Mononuclear cell (primary cell): ENCODE results near the gene CPE. TPM values are rescaled to one million over a fixed set of nuclear protein-coding genes. Genes with fewer than 3 reads are reported as not detected.
"Not testable (repeated sequence)": the region's sequence is repeated elsewhere in the genome, so short reads cannot be mapped to it uniquely, and the experiment has no call there.

ENCODE experiments used
- H3K27me3 ChIP-seq: 2 replicates; pipeline ENCODE4 v1.6.0; 2011; ENCODE audit warnings: low read length, control low read depth; ENCODE audit not compliant: insufficient read depth
- H3K4me1 ChIP-seq: 2 replicates; pipeline ENCODE4 v1.5.1; 2011; ENCODE audit warnings: mild to moderate bottlenecking, low read length, control low read depth; ENCODE audit not compliant: insufficient read depth
- H3K4me3 ChIP-seq: 2 replicates; pipeline ENCODE4 v1.5.1; 2011; ENCODE audit warnings: mild to moderate bottlenecking, low read length, moderate library complexity
- H3K9me3 ChIP-seq: 2 replicates; pipeline ENCODE4 v1.5.1; 2011; ENCODE audit warnings: low read depth, mild to moderate bottlenecking, control low read depth, low read length
- total RNA-seq: library from RNA; depleted of rRNA; stranded (reverse); fragments of >200 nt; gene quantifications from one replicate; pipeline ENCODE4 v1.2.3, GENCODE V29; 2012

The CPE gene
- 0.10 TPM for total RNA-seq

GRCh38 chr4:165378745-165379677 lies at the start of gene CPE:
Gene CPE (plus strand): TSS chr4:165379008. CDS start chr4:165379222, 214 bp downstream.
- peaks cover 77% of the 10 kb centered on the region for H3K27me3 ChIP-seq
- peaks cover 9% of the 10 kb centered on the region for H3K4me1 ChIP-seq
- H3K9me3 ChIP-seq = no peaks in the 10 kb centered on the region
- no peak within 1 kb of the TSS for H3K4me3 ChIP-seq

DNA sequence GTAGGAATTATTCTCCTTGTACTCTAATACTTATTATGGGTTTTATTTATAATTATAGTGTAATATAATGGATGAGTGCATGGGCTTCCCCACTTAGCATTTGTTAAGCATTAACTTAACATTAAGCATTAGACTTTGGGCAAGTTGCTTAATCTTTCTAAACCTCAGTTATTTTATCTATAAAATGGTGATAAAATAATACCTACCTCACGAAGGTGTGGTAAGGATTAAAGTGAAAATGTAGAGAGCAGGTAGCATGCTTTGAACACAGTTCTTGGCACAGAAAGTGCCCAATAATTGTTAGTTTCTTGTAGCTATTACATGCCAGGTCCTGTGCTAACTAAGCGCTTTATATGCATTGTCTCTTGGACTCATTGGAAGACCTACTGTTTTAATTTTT lies 48.7 kb upstream of the CPE start:
- H3K27me3 ChIP-seq = no peaks in the 10 kb centered on the region

GRCh38 chr4:165330666-165331065 lies 48.1 kb upstream of the CPE start:
- H3K9me3 ChIP-seq = no peaks in the 10 kb centered on the region

More for the DNA sequence above, 48.7 kb upstream of the CPE start:
- no peaks in the 10 kb centered on the region for H3K9me3 ChIP-seq
- H3K4me1 ChIP-seq = peaks cover 50% of the 10 kb centered on the region
- H3K4me3 ChIP-seq = no peak overlapping the region

GRCh38 chr4:165331359-165331758 lies 47.4 kb upstream of the CPE start:
- peaks cover 39% of the 10 kb centered on the region for H3K4me1 ChIP-seq
- H3K27me3 ChIP-seq = no peaks in the 10 kb centered on the region
- H3K4me3 ChIP-seq = no peak overlapping the region
- no peaks in the 10 kb centered on the region for H3K9me3 ChIP-seq

More at GRCh38 chr4:165330666-165331065, 48.1 kb upstream of the CPE start:
- peaks cover 46% of the 10 kb centered on the region for H3K4me1 ChIP-seq
- H3K4me3 ChIP-seq = no peak overlapping the region
- no peaks in the 10 kb centered on the region for H3K27me3 ChIP-seq

DNA sequence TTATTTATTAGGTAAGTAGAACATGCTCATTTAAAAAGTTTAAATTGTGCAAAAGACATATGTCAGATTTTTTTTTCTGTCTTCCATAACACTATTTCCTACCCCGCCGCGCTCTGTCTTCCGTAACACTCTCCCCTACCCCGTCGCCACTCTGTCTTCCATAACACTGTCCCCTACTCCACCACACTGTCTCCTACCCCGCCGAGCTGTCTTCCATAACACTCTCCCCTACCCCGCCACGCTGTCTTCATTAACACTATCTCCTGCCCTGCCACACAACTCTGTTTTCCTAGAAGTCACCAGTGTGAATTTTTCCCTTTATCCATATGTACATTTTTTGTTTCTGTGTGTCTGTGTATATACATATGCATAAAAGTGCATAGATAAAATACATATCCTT lies 47.0 kb upstream of the CPE start:
- peaks cover 36% of the 10 kb centered on the region for H3K4me1 ChIP-seq
- H3K4me3 ChIP-seq = no peak overlapping the region
- H3K27me3 ChIP-seq = no peaks in the 10 kb centered on the region
- no peaks in the 10 kb centered on the region for H3K9me3 ChIP-seq

DNA sequence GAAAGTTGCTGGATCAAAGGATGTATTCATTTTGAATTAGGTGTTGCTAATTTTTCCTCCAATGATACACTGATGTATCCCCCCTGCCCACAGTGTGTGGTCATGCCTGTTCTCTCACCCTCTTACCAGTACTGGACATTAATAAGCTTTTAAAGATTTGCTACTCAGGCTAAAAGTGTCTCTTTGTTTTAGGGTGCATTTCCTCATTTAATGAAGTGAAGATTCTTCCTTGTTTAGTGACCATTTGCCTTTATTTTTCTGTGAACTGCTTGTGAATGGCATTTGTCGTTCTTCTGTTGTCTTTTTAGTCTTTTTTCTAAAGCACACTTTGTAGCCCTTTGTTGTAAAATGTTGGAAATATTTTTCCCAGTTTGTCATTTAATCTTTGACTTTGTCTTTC lies 46.3 kb upstream of the CPE start:
- Histone ChIP-seq H3K9me3 (no peaks in the 10 kb centered on the region), H3K27me3 (no peaks in the 10 kb centered on the region), H3K4me3 (no peak overlapping the region), H3K4me1 (peaks cover 36% of the 10 kb centered on the region)

DNA sequence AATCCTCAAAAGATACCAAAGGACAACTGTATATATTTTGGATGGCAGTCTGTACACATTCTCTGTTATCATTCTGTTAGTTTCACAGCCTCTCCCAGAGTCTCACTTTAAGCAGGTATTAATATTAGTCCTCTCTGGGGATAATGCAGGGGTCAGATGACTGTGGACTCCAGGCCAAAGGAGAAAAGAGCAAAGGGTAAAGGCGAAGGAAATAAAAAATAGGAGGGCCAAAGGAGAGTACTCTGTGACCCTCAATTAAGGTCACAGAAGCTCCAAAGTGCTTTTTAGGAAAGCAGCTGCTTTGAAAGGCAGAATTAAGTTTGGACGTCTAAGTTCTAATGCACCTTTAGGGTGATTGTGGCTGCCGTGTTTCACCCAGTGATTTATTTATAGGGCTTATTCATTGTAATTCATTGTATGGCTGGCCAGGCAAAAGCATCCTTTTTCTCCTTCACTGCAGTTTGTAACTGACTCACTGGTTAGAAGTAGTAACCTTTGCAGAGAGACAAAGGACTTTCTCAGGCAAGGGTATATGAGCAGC lies 43.6 kb upstream of the CPE start:
- Histone ChIP-seq H3K9me3 (no peaks in the 10 kb centered on the region), H3K4me3 (no peak overlapping the region), H3K27me3 (no peaks in the 10 kb centered on the region), H3K4me1 (peaks cover 16% of the 10 kb centered on the region)

GRCh38 chr4:165336743-165337142 lies 42.1 kb upstream of the CPE start:
- no peaks in the 10 kb centered on the region for H3K27me3 ChIP-seq
- peaks cover 6% of the 10 kb centered on the region for H3K4me1 ChIP-seq
- no peaks in the 10 kb centered on the region for H3K9me3 ChIP-seq
- H3K4me3 ChIP-seq = no peak overlapping the region

DNA sequence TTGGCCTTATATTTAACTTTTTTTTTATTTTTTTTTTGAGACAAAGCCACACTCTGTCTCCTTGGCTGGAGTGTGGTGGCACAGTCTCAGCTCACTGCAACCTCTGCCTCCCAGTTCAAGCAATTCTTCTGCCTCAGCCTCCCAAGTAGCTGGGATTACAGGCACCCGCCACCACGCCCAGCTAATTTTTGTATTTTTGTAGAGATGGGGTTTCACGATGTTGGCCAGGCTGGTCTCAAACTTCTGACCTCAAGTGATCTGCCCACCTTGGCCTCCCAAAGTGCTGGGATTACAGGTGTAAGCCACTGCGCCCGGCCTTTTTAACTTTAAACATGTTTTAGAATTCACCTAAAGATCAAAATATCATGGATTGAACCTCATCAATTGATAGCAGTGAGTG lies 36.5 kb upstream of the CPE start:
- H3K4me3 ChIP-seq, H3K27me3 ChIP-seq, H3K4me1 ChIP-seq: not testable (repeated sequence)

DNA sequence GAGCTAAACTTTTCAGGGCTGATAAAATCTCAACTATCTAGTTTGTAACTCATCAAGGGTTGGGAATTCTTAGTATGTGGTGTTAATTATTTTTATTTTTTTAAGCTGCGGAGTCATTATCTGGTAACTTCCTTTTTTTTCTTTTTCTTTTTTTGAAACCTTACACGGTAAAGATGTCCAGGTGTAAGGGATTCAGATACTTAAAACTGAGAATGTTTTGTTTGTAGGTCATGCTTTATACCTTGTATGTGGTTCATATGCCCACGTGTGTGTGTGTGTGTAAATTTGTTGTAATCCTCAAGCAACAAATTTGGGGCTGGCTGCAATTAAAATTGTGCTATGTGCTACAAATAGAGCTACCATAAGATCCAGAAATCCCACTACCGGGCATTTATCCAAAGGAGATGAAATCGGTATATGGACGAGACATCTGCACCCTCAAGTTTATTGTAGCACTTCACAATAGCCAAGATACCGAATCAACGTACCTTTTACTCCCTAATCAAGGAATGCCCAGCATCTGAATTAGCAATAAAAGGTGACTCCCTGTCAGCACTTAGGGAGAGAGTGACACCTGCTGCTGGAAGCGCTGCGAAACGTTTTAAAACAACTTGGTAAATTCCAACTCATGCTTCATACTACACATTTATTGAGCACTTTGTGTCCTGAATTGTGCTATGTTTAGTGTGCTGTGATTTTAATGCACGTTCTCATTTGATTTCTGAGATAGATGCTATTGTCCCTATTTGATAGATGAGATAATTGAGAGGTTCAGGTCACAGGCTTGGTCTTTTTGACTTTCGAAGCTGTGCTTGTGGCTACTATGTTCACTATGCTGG lies 35.2 kb upstream of the CPE start:
- no peaks in the 10 kb centered on the region for H3K27me3 ChIP-seq
- H3K4me1 ChIP-seq = no peaks in the 10 kb centered on the region
- H3K9me3 ChIP-seq = no peaks in the 10 kb centered on the region
- H3K4me3 ChIP-seq = no peak overlapping the region

More for the DNA sequence above, 36.5 kb upstream of the CPE start:
- not testable (repeated sequence) for H3K9me3 ChIP-seq

DNA sequence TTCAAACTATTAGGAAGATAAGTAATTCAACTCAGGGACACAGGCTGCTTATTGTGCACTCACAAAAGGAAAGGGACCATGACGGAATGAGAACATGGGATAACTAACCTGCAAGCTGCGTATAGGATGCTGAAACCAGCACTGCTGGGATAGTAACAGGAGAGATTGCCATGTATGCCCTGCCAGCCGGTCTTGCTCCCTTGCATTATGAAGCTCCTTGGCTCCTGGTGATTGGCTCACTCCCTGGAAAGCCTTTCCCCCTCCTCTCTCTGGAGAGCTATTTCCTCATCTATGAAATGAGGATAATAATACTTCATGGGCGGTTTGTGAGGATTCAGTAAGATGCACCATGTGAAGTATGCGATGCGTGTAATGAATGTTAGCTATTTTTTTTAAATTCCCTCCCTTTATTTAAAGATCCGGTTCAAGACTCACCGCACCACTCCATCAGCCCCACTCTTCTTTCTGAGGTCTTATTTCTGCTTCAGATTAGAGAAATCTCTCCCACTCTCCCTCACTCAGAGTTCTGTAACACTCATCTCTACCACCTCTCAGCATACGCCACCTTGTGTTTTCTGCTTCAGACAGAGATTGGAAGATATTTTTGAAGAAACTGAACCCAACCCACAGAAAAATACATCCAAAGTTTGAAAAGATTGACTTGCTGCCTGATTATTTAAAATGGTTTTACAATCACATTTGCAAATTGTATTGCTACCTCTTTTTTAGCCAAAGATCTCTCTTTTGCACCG lies 33.0 kb upstream of the CPE start:
- H3K4me1 ChIP-seq = no peaks in the 10 kb centered on the region
- H3K27me3 ChIP-seq = no peaks in the 10 kb centered on the region
- H3K4me3 ChIP-seq = no peak overlapping the region
- no peaks in the 10 kb centered on the region for H3K9me3 ChIP-seq

GRCh38 chr4:165347647-165348569 lies 30.9 kb upstream of the CPE start:
- Histone ChIP-seq H3K27me3 (no peaks in the 10 kb centered on the region), H3K4me1 (no peaks in the 10 kb centered on the region), H3K9me3 (no peaks in the 10 kb centered on the region), H3K4me3 (no peak overlapping the region)

DNA sequence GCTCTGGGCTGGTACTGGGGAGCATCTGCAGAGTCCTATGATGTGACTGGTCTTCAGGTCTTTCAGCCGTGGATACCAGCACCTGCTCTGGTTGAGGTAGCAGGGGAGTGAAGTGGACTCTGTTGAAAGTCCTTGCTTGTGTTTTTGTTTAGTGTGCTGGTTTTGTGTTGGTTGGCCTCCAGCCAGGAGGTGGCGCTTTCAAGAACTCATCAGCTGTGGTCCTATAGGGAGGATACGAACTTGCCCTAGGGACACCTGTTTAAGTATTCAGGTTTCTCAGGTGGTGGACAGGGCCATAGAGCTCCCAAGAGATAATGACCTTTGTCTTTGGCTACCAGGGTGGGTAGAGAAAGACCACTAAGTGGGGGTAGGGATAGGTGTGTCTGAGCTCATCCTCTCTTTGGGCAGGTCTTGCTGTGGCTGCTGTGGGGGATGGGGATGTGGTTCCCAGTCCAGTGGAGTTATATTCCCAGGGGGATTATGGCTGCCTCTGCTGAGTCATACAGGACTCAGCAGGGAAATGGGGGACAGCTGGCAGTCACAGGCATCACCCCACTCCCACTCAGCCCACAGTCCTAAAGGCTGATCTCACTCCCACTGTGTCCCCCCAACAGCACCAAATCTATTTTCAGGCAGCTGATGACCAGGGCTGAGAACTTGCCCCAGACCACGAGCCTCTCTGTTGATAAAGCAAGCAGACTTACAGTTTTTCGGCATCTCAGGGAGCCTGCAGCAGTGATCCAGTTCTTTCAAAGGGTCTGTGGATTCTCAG lies 27.3 kb upstream of the CPE start:
- Histone ChIP-seq H3K9me3 (no peaks in the 10 kb centered on the region), H3K4me1 (no peaks in the 10 kb centered on the region), H3K27me3 (no peaks in the 10 kb centered on the region), H3K4me3 (no peak overlapping the region)
